ENCODE measurements around the gene CD3E. TPM values are rescaled to one million over a fixed set of nuclear protein-coding genes. Genes with fewer than 3 reads are reported as not detected.

Gene CD3E
- total and polyA plus RNA-seq, 12 donors = 0.63 to 3.4 (median 2.7) TPM; not detected in 2

DNA sequence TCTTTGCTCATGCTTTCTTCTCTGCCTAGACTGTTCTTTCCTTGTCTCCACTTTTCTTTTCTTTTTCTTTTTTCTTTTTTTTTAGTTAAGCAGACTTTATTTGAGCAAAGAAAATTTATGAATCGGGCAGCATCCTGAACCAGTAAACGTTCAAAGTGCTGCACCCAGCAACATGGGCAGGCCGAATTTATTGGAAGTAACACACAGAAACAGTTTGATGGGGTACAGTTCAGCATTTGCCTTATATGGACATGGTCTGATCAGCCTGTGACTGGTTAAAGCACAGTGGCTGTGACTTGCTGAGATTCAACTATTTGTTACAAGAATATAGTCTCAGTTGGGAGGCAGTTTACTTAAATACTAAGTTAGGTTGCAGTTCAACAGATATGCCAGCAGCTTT, 16.0 kb downstream of the CD3E start:
- TF ChIP-seq CTCF (IDR thresholded peaks at IDR 0.05) = no peak
- no peak for TF ChIP-seq POLR2A (IDR thresholded peaks at IDR 0.05)
- H3K36me3 ChIP-seq (replicated peaks in 1 of 2) = no peaks in the 10 kb centered on the region
- no peak overlapping the region for H3K27ac ChIP-seq
- DNase-seq = no peak
- H3K4me1 ChIP-seq (replicated peaks in 1 of 2) = peaks cover 0 to 9% of the 10 kb centered on the region in 2 donors
- intact Hi-C loops (cut with DNase I) = no loop called here
- WGBS, 4 donors = 78 to 88% (median 83%) methylated on average over 3 of the region's 3 CpGs
- no peaks in the 10 kb centered on the region for H3K9me3 ChIP-seq (replicated peaks in 1 of 3)
- no peaks in the 10 kb centered on the region for H3K27me3 ChIP-seq
- H3K4me3 ChIP-seq = no peak overlapping the region

- DNase-seq = no peak
- 77 to 85% (median 81%) methylated on average over 4 to 5 of the region's 5 CpGs for WGBS, 4 donors
- H3K4me1 ChIP-seq (replicated peaks in 1 of 2) = peaks cover 0 to 7% of the 10 kb centered on the region in 2 donors
- H3K36me3 ChIP-seq (replicated peaks in 1 of 2) = no peaks in the 10 kb centered on the region
- H3K27ac ChIP-seq = no peak overlapping the region
- no peaks in the 10 kb centered on the region for H3K9me3 ChIP-seq (replicated peaks in 1 of 3)
- no peaks in the 10 kb centered on the region for H3K27me3 ChIP-seq
- TF ChIP-seq POLR2A (IDR thresholded peaks at IDR 0.05) = no peak
- H3K4me3 ChIP-seq = no peak overlapping the region
- intact Hi-C loops (cut with DNase I) = no loop called here
Observed at GRCh38 chr11:118321386-118322082, 17.0 kb downstream of the CD3E start.

GRCh38 chr11:118322721-118323120, 18.2 kb downstream of the CD3E start:
- TF ChIP-seq CTCF (IDR thresholded peaks at IDR 0.05) (no peak), POLR2A (IDR thresholded peaks at IDR 0.05) (no peak)
- Histone ChIP-seq H3K4me1 (replicated peaks in 1 of 2) (no peaks in the 10 kb centered on the region), H3K27ac (no peak overlapping the region), H3K9me3 (replicated peaks in 1 of 3) (no peaks in the 10 kb centered on the region), H3K27me3 (no peaks in the 10 kb centered on the region), H3K4me3 (no peak overlapping the region), H3K36me3 (replicated peaks in 1 of 2) (no peaks in the 10 kb centered on the region)
- intact Hi-C loops (cut with DNase I) = no loop called here
- DNase-seq = no peak
- 90 to 97% (median 95%) methylated on average over 19 of the region's 19 CpGs for WGBS, 4 donors

GRCh38 chr11:118325283-118325682, 20.8 kb downstream of the CD3E start:
- no peak overlapping the region for H3K27ac ChIP-seq
- intact Hi-C loops (cut with DNase I) = no loop called here

More at GRCh38 chr11:118325283-118325682, 20.8 kb downstream of the CD3E start:
- Histone ChIP-seq H3K4me1 (replicated peaks in 1 of 2) (no peaks in the 10 kb centered on the region), H3K27me3 (no peaks in the 10 kb centered on the region), H3K36me3 (replicated peaks in 1 of 2) (no peaks in the 10 kb centered on the region), H3K4me3 (no peak overlapping the region), H3K9me3 (replicated peaks in 1 of 3) (no peaks in the 10 kb centered on the region)
- TF ChIP-seq POLR2A (IDR thresholded peaks at IDR 0.05) (no peak), CTCF (IDR thresholded peaks at IDR 0.05) (no peak)
- no peak for DNase-seq

All from adrenal gland (tissue), 12 donors.